ENCODE data around the gene TEDC1.

The TEDC1 gene

GRCh38 chr14:105497671-105498429, 6.8 kb downstream of the TEDC1 start:
- DNase-seq, result no peak

GRCh38 chr14:105498430-105499255, 7.6 kb downstream of the TEDC1 start:
- DNase-seq, result no peak

- DNase-seq, result no peak
Observed at GRCh38 chr14:105499256-105500035, 8.4 kb downstream of the TEDC1 start.

GRCh38 chr14:105500036-105500725, 9.1 kb downstream of the TEDC1 start:
- DNase-seq, result no peak

GRCh38 chr14:105500726-105501101, 9.7 kb downstream of the TEDC1 start:
- DNase-seq, result peak in 1 of 2 experiments; percentile 22

GRCh38 chr14:105501504-105502291, 10.7 kb downstream of the TEDC1 start:
- peak in 1 of 2 experiments; percentile 17 for DNase-seq

GRCh38 chr14:105502446-105503295, 11.6 kb downstream of the TEDC1 start:
- peak in 1 of 2 experiments; percentile 18 for DNase-seq

GRCh38 chr14:105503296-105503640, 12.2 kb downstream of the TEDC1 start:
- no peak for DNase-seq

- no peak for DNase-seq
Observed at GRCh38 chr14:105503935-105504692, 13.1 kb downstream of the TEDC1 start.

GRCh38 chr14:105505101-105505500, 14.1 kb downstream of the TEDC1 start:
- DNase-seq, result no peak

GRCh38 chr14:105507247-105507646, 16.2 kb downstream of the TEDC1 start:
- no peak for DNase-seq

GRCh38 chr14:105508069-105508468, 17.0 kb downstream of the TEDC1 start:
- DNase-seq, result no peak

GRCh38 chr14:105508601-105509000, 17.6 kb downstream of the TEDC1 start:
- no peak for DNase-seq

- no peak for DNase-seq
Observed at GRCh38 chr14:105517096-105517495, 26.1 kb downstream of the TEDC1 start.

GRCh38 chr14:105519946-105520698, 29.1 kb downstream of the TEDC1 start:
- no peak for DNase-seq

GRCh38 chr14:105525326-105525725, 34.3 kb downstream of the TEDC1 start:
- no peak for DNase-seq

GRCh38 chr14:105525861-105526775, 35.1 kb downstream of the TEDC1 start, which contains the start of gene TMEM121:
TMEM121 (plus strand) TSS chr14:105526583; CDS start chr14:105528835, 2,252 bp downstream.
- DNase-seq, result peak in 1 of 2 experiments; percentile 59

GRCh38 chr14:105526776-105527380, 35.8 kb downstream of the TEDC1 start:
- peak in 1 of 2 experiments; percentile 44 for DNase-seq

All from activated T-cell treated with anti-CD3 and anti-CD28 coated beads, Interleukin-2, amount 50 U/mL, for 48 hours (primary cell).